H1 (cell line): ENCODE results near the gene TSEN2. TPM values are rescaled to one million over a fixed set of nuclear protein-coding genes. Genes with fewer than 3 reads are reported as not detected.
A peak's percentile ranks its signal among the peaks of the same experiment; 100 is the strongest.

Experiments
- CTCF ChIA-PET: fragments of 300-600 bp; sonication (Branson Sonifier 250); formaldehyde crosslinking; loops from one replicate; lab custom pipeline; 2021; ENCODE audit not compliant: partially characterized antibody; lab: Charles Lee
- POLR2A ChIA-PET: fragments of 300-600 bp; sonication (Branson Sonifier 250); formaldehyde crosslinking; loops from one replicate; lab custom pipeline; 2021; ENCODE audit warnings: inconsistent platforms; ENCODE audit not compliant: partially characterized antibody; lab: Charles Lee
- DNase-seq, 2 experiments: peaks; one replicate each; pipeline versions ENCODE4 v3.0.0 to v3.0.0-alpha.2; 2010 to 2022; ENCODE audit warnings: low spot score in 2 of 2, low read depth in 1 of 2, mixed read lengths in 1 of 2
- FAIRE-seq: peaks from 2 replicates; lab custom pipeline; 2011; peaks lifted over from hg19 to GRCh38; lab: Jason Lieb, UNC
- H2AFZ ChIP-seq: 2 replicates; pipeline ENCODE4 v1.8.1; 2012; ENCODE audit warnings: low read length, inconsistent platforms
- H2AK5ac ChIP-seq: 2 replicates; pipeline ENCODE4 v1.6.1; 2013; ENCODE audit warnings: low read depth, low read length
- H2BK120ac ChIP-seq: replicated peaks from 2 replicates; pipeline ENCODE3; 2013; ENCODE audit warnings: low read depth, low read length, inconsistent platforms
- H2BK12ac ChIP-seq: 2 replicates; pipeline ENCODE4 v1.6.1; 2013; ENCODE audit warnings: low read depth, low read length
- H2BK15ac ChIP-seq: 2 replicates; pipeline ENCODE4 v1.6.1; 2013; ENCODE audit warnings: low read length
- H2BK20ac ChIP-seq: 2 replicates; pipeline ENCODE4 v1.6.1; 2013; ENCODE audit warnings: low read length
- H2BK5ac ChIP-seq: 2 replicates; pipeline ENCODE4 v1.6.1; 2013; ENCODE audit warnings: low read depth, low read length
- H3K14ac ChIP-seq: 2 replicates; pipeline ENCODE4 v1.6.1; 2013; ENCODE audit warnings: inconsistent platforms; ENCODE audit not compliant: insufficient read length
- H3K18ac ChIP-seq: 2 replicates; pipeline ENCODE4 v1.6.1; 2013; ENCODE audit warnings: low read length; ENCODE audit errors: extremely low read depth
- H3K23ac ChIP-seq: 2 replicates; pipeline ENCODE4 v1.6.1; 2013; ENCODE audit warnings: inconsistent platforms; ENCODE audit not compliant: insufficient read length
- H3K23me2 ChIP-seq: 2 replicates; pipeline ENCODE4 v1.6.1; 2013; ENCODE audit warnings: low read depth, low read length
- H3K27ac ChIP-seq: 2 replicates; pipeline ENCODE4 v1.6.1; 2011; ENCODE audit warnings: low read depth, low read length, inconsistent platforms
- H3K27me3 ChIP-seq, 4 experiments: replicated peaks in 1 of 4; 1 replicate in 1 of 4; 2 replicates in 3 of 4; pipeline versions ENCODE4 v1.6.1 to v1.8.1; 2011 to 2013; ENCODE audit warnings: low read length in 3 of 4, mild to moderate bottlenecking in 3 of 4, inconsistent platforms in 2 of 4, mixed read lengths in 2 of 4, moderate library complexity in 1 of 4; ENCODE audit not compliant: control insufficient read depth in 3 of 4, insufficient read depth in 3 of 4; ENCODE audit errors: extremely low read depth in 1 of 4
- H3K36me3 ChIP-seq, 4 experiments: 2 replicates each; pipeline versions ENCODE4 v1.6.1 to v1.8.1; 2011 to 2013; ENCODE audit warnings: mild to moderate bottlenecking in 4 of 4, low read length in 3 of 4, moderate library complexity in 2 of 4, control low read depth in 1 of 4, inconsistent platforms in 1 of 4; ENCODE audit not compliant: insufficient read depth in 4 of 4, control insufficient read depth in 2 of 4
- H3K4ac ChIP-seq: replicated peaks from 2 replicates; pipeline ENCODE3; 2013; ENCODE audit warnings: low read length, low read depth, mixed read lengths, inconsistent platforms; ENCODE audit not compliant: insufficient read length
- H3K4me1 ChIP-seq, 4 experiments: replicated peaks in 1 of 4; 1 replicate in 1 of 4; 2 replicates in 3 of 4; pipeline versions ENCODE4 v1.6.1 to v1.8.1; 2011 to 2013; ENCODE audit warnings: low read length in 3 of 4, inconsistent platforms in 2 of 4, mixed read lengths in 1 of 4; ENCODE audit not compliant: insufficient read depth in 4 of 4, control insufficient read depth in 3 of 4
- H3K4me2 ChIP-seq, 2 experiments: 2 replicates each; pipeline versions ENCODE4 v1.6.1 to v1.8.1; 2011 to 2013; ENCODE audit warnings: low read depth in 2 of 2, low read length in 2 of 2, control low read depth in 1 of 2, inconsistent platforms in 1 of 2, mild to moderate bottlenecking in 1 of 2; ENCODE audit not compliant: insufficient read depth in 1 of 2
- H3K4me3 ChIP-seq, 4 experiments: fragments of 200-600, 300-600 bp in 1 of 4; sonication (generic), shearing (Covaris generic), sonication (Bioruptor Twin) in 1 of 4; 2 replicates each; pipeline versions ENCODE4 v1.5.1 to v1.8.1; 2011 to 2016; ENCODE audit warnings: low read length in 4 of 4, low read depth in 3 of 4, control low read depth in 2 of 4, inconsistent platforms in 2 of 4, mild to moderate bottlenecking in 2 of 4, mixed read lengths in 1 of 4, moderate library complexity in 1 of 4; ENCODE audit not compliant: insufficient read depth in 2 of 4; ENCODE audit errors: extremely low read depth in 1 of 4
- H3K56ac ChIP-seq: replicated peaks from 2 replicates; pipeline ENCODE3; 2013; ENCODE audit warnings: low read depth, mild to moderate bottlenecking, mixed read lengths, low read length, inconsistent platforms; ENCODE audit not compliant: insufficient read length
- H3K79me1 ChIP-seq: 2 replicates; pipeline ENCODE4 v1.6.1; 2013; ENCODE audit warnings: low read depth, low read length, control low read depth
- H3K79me2 ChIP-seq, 2 experiments: 2 replicates each; pipeline versions ENCODE4 v1.6.1 to v1.8.1; 2012 to 2013; ENCODE audit warnings: low read length in 2 of 2, mild to moderate bottlenecking in 2 of 2, inconsistent platforms in 1 of 2; ENCODE audit not compliant: insufficient read depth in 2 of 2, control insufficient read depth in 1 of 2
- H3K9ac ChIP-seq, 4 experiments: replicated peaks in 1 of 4; 1 replicate in 1 of 4; 2 replicates in 3 of 4; pipeline versions ENCODE4 v1.6.1 to v1.8.1; 2011 to 2013; ENCODE audit warnings: low read depth in 3 of 4, low read length in 3 of 4, control low read depth in 2 of 4, mild to moderate bottlenecking in 2 of 4, moderate library complexity in 2 of 4, inconsistent platforms in 1 of 4; ENCODE audit errors: extremely low read depth in 1 of 4
- H3K9me3 ChIP-seq, 2 experiments: 2 replicates each; pipeline versions ENCODE4 v1.6.1 to v1.8.1; 2012 to 2013; ENCODE audit warnings: mild to moderate bottlenecking in 2 of 2, moderate library complexity in 2 of 2, control low read depth in 1 of 2, inconsistent platforms in 1 of 2, low read depth in 1 of 2, low read length in 1 of 2, mixed read lengths in 1 of 2; ENCODE audit not compliant: insufficient read depth in 2 of 2
- H4K20me1 ChIP-seq, 2 experiments: replicated peaks in 1 of 2; 2 replicates each; pipeline versions ENCODE3 to v1.8.1; 2011 to 2013; ENCODE audit warnings: inconsistent platforms in 2 of 2, low read length in 2 of 2, mild to moderate bottlenecking in 1 of 2; ENCODE audit not compliant: insufficient read depth in 2 of 2, control insufficient read depth in 1 of 2
- H4K5ac ChIP-seq: 2 replicates; pipeline ENCODE4 v1.6.1; 2013; ENCODE audit warnings: low read length, low read depth, mixed read lengths, inconsistent platforms; ENCODE audit not compliant: insufficient read length
- H4K8ac ChIP-seq: 2 replicates; pipeline ENCODE4 v1.8.0; 2013; ENCODE audit warnings: mild to moderate bottlenecking, moderate library complexity, low read length, inconsistent platforms; ENCODE audit not compliant: insufficient read depth; ENCODE audit errors: extremely low read depth
- H4K91ac ChIP-seq: replicated peaks from 2 replicates; pipeline ENCODE3; 2013; ENCODE audit warnings: low read length, mixed read lengths, inconsistent platforms; ENCODE audit not compliant: insufficient read length
- ATF2 ChIP-seq: IDR thresholded peaks from 2 replicates; pipeline ENCODE4 v1.6.1; 2012; ENCODE audit warnings: low read length, inconsistent platforms
- CBX5 ChIP-seq: fragments of 300-800, 300-1000 bp; sonication (generic); IDR thresholded peaks from 2 replicates; pipeline ENCODE4 v1.7.1; 2016; ENCODE audit warnings: antibody characterized with exemption, low read length, low read depth
- CREB1 ChIP-seq: IDR thresholded peaks from 2 replicates; pipeline ENCODE4 v1.6.1; 2012; ENCODE audit warnings: inconsistent platforms
- JUND ChIP-seq: IDR thresholded peaks from 2 replicates; pipeline ENCODE4 v1.6.1; 2011; ENCODE audit warnings: mild to moderate bottlenecking, improper control_type of control experiment, low read length
- POLR2A ChIP-seq, 2 experiments: IDR thresholded peaks; 1 replicate in 1 of 2; 2 replicates in 1 of 2; pipeline ENCODE4 v1.6.1; 2011; ENCODE audit warnings: low read depth in 2 of 2, low read length in 2 of 2, mild to moderate bottlenecking in 2 of 2; ENCODE audit errors: control extremely low read depth in 1 of 2
- SP1 ChIP-seq: IDR thresholded peaks from 2 replicates; pipeline ENCODE4 v1.6.1; 2011; ENCODE audit warnings: low read depth, low read length
- TEAD4 ChIP-seq: IDR thresholded peaks from 2 replicates; pipeline ENCODE4 v1.6.1; 2012; ENCODE audit warnings: low read depth, low read length, inconsistent platforms, mixed read lengths
- WGBS, 2 experiments: shearing (Covaris generic) in 1 of 2; methylation state at CpG; one replicate each; pipeline versions ENCODE4 v1.1.6 to v1.1.7; 2013 to 2015; ENCODE audit warnings: low lambda C conversion rate in 2 of 2, mixed read lengths in 2 of 2, inconsistent platforms in 1 of 2, low coverage in 1 of 2, missing lambda C conversion rate in 1 of 2; ENCODE audit not compliant: insufficient replicate concordance in 2 of 2, insufficient coverage in 1 of 2, insufficient read length in 1 of 2; ENCODE audit errors: extremely low coverage in 1 of 2, missing lambda C conversion rate in 1 of 2; 5-methylcytosine and 5-hydroxymethylcytosine counted together
- polyA plus RNA-seq, 7 experiments: library from polyadenylated mRNA; depleted of rRNA in 3 of 7; stranded (reverse) in 5 of 7; unstranded in 2 of 7; fragments of >200 nt in 5 of 7; fragments of 200-250 nt in 2 of 7; gene quantifications; 1 replicate in 5 of 7; 2 replicates in 1 of 7; 4 replicates in 1 of 7; pipeline versions ENCODE4 v1.2.1 to v1.2.3, GENCODE V29; 2011 to 2013; ENCODE audit warnings: missing spikeins in 2 of 7, mixed read lengths in 2 of 7
- total RNA-seq: library from RNA; stranded (reverse); fragmentation: NEBNext Ultra II Directional; extraction: Animal tissue kit (Norgen Biotek cat#: 25700); gene quantifications from 2 replicates; pipeline ENCODE4 v1.2.1, GENCODE V29; 2021

Gene TSEN2
- total and polyA plus RNA-seq, 2 of the 8 experiments (the other 6 are each of a cell fraction or from before 2014, with no cell fraction given) = 16.1 to 22.4 TPM

DNA sequence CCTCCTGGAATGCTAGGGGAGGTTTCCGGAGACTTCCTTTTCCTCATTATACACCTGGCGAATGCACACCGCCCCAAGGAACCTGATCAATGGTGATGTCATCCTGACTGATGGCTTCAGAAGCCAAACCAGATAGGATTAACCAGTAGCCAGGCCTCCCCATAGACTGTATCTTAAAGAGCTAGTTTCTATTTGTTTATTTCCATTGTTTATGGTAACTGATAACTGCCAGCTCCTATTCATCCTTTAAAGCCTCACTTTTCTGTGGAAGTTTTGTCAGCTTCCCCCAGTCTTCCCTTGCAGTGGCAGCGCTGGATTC, 61.2 kb downstream of the TSEN2 start, which contains the start of gene MKRN2OS:
Gene MKRN2OS, minus strand, starts transcription at position 27 of the 319 bp plus-strand sequence. CDS start 35 bp downstream, outside the sequence.
- no peaks in the 10 kb centered on the region for H3K79me1 ChIP-seq
- H3K14ac ChIP-seq = no peak within 1 kb of the TSS
- H2AK5ac ChIP-seq = no peak within 1 kb of the TSS
- no peak within 1 kb of the TSS for H3K4ac ChIP-seq
- H3K36me3 ChIP-seq = no peaks in the 10 kb centered on the region
- H3K56ac ChIP-seq = no peak within 1 kb of the TSS
- no peak within 1 kb of the TSS for H4K91ac ChIP-seq
- H2BK20ac ChIP-seq = no peak within 1 kb of the TSS
- no peak within 1 kb of the TSS for H2BK5ac ChIP-seq
- peaks cover 0 to 4% (median 3%) of the 10 kb centered on the region in 4 experiments; a peak in 2 of 7 replicates for H3K4me1 ChIP-seq
- no peak within 1 kb of the TSS for H3K23ac ChIP-seq
- no peaks in the 10 kb centered on the region for H3K23me2 ChIP-seq
- peak within 1 kb of the TSS in 1 of 4 experiments; percentile 2; a peak in 1 of 8 replicates for H3K4me3 ChIP-seq
- TF ChIP-seq ATF2 (peak; percentile 91), SP1 (0 out of 2 replicates have a peak, but pooled peaks have one; percentile 19), JUND (no peak), TEAD4 (peak; percentile 71; the same call in 1 of the 2 replicates), POLR2A (IDR thresholded peaks at IDR 0.05; ENCODE audit: control extremely low read depth in 1 of 2, low read depth in 2 of 2, low read length in 2 of 2) (peak in 1 of 2 experiments; percentile 10; a peak in 1 of 3 replicates), CBX5 (no peak), CREB1 (0 out of 2 replicates have a peak, but pooled peaks have one; percentile 35)
- CTCF ChIA-PET = interaction anchor here (1.2 kb wide), 1 partner anchor 38 kb away, joined by 4 read pairs; no protein-coding TSS in a partner anchor
- POLR2A ChIA-PET = interaction anchor here (0.7 to 3.0 kb wide), 7 partner anchors 8 to 117 kb away, joined by 3 to 21 read pairs (median 3); partner anchors contain the start of gene MKRN2
- no peak within 1 kb of the TSS for H4K5ac ChIP-seq
- H3K9me3 ChIP-seq = no peaks in the 10 kb centered on the region
- no peak within 1 kb of the TSS for H2BK15ac ChIP-seq
- H4K8ac ChIP-seq = no peak within 1 kb of the TSS; the same call in none of the 2 replicates
- no peak within 1 kb of the TSS for H3K18ac ChIP-seq
- H3K9ac ChIP-seq = 0 out of 7 replicates have a peak within 1 kb of the TSS, but pooled peaks of 1 of the 4 experiments have one; percentile 11
- no peaks in the 10 kb centered on the region for H3K27me3 ChIP-seq
- no peak within 1 kb of the TSS for H2BK12ac ChIP-seq
- peak within 1 kb of the TSS; percentile 25 to 38; a peak in 2 of 4 replicates for H3K4me2 ChIP-seq
- H2BK120ac ChIP-seq = no peak within 1 kb of the TSS
- WGBS, 2 experiments = 36% methylated on average over 4 of the region's 4 CpGs; no CpG with 5 or more reads in 1 of the 2 experiments
- H4K20me1 ChIP-seq = peaks cover 0 to 2% of the 10 kb centered on the region in 2 experiments
- H3K79me2 ChIP-seq = no peaks in the 10 kb centered on the region
- DNase-seq (peak in 1 of 2 experiments; percentile 56), FAIRE-seq (no peak)
- H3K27ac ChIP-seq = no peak within 1 kb of the TSS
- no peak within 1 kb of the TSS for H2AFZ ChIP-seq
